ENCODE measurements around the gene LSM7. TPM values are rescaled to one million over a fixed set of nuclear protein-coding genes. Genes with fewer than 3 reads are reported as not detected.
A peak's percentile ranks its signal among the peaks of the same experiment; 100 is the strongest.

Gene LSM7
- total and polyA plus RNA-seq, 9 of the 15 experiments (the other 6 are each of a cell fraction or from before 2014, with no cell fraction given): 40.5 to 690 (median 265) TPM

- TF ChIP-seq PBX2 (CRISPR knock-in tag; IDR thresholded peaks at IDR 0.05; ENCODE audit: low read depth) (peak; percentile 63), PBX2 (tag; conservative IDR thresholded peaks at IDR 0.05; ENCODE audit: low read depth) (peak; percentile 84), FOS (IDR thresholded peaks at IDR 0.05; ENCODE audit: extremely low read depth, insufficient read length) (peak; percentile 93), NFYB (IDR thresholded peaks at IDR 0.05; ENCODE audit: extremely low read depth, insufficient read length) (peak; percentile 79), SP2 (IDR thresholded peaks at IDR 0.05; ENCODE audit: extremely low read depth, low read depth, low read length, poor library complexity, severe bottlenecking) (peak; percentile 37), ETV5 (CRISPR knock-in tag; IDR thresholded peaks at IDR 0.05; ENCODE audit: low read depth) (no peak), TGIF2 (CRISPR knock-in tag; IDR thresholded peaks at IDR 0.05) (no peak), ZNF133 (CRISPR knock-in tag; IDR thresholded peaks at IDR 0.05) (no peak), ASH1L (IDR thresholded peaks at IDR 0.05; ENCODE audit: borderline replicate concordance, low read depth, partially characterized antibody) (peak; percentile 90), ILK (tag; IDR thresholded peaks at IDR 0.05; ENCODE audit: borderline replicate concordance, low read depth) (no peak), PPARD (CRISPR knock-in tag; IDR thresholded peaks at IDR 0.05) (no peak), CEBPZ (IDR thresholded peaks at IDR 0.05; ENCODE audit: borderline replicate concordance, low read depth, low read length) (peak; percentile 61; the same call in 1 of the 2 replicates), ZNF408 (CRISPR knock-in tag; IDR thresholded peaks at IDR 0.05; ENCODE audit: low read depth) (no peak), TFAP4 (CRISPR knock-in tag; IDR thresholded peaks at IDR 0.05; ENCODE audit: borderline replicate concordance) (no peak)
These were observed 47.2 kb upstream of the LSM7 start (continued) for GRCh38 chr19:2375353-2376121.

Data from K562 (cell line).